HEK293 (cell line): ENCODE measurements around the gene NUB1.

Experiments
- HOXA7 ChIP-seq: sonication (generic); formaldehyde crosslinking; IDR thresholded peaks from 2 replicates; pipeline ENCODE4 v1.8.1; 2022; ENCODE audit warnings: missing genetic modification reagents, borderline replicate concordance
- MYNN ChIP-seq: fragments of 450-650 bp; formaldehyde crosslinking; IDR thresholded peaks from 2 replicates; pipeline ENCODE4 v1.5.1; 2016; ENCODE audit warnings: missing biosample characterization, missing genetic modification characterization, borderline replicate concordance
- ZFP37 ChIP-seq: fragments of 450-650 bp; formaldehyde crosslinking; IDR thresholded peaks from 2 replicates; pipeline ENCODE4 v1.5.1; 2016; ENCODE audit warnings: missing biosample characterization, missing genetic modification characterization
- ZNF155 ChIP-seq: fragments of 450-650 bp; formaldehyde crosslinking; IDR thresholded peaks from 2 replicates; pipeline ENCODE4 v1.5.1; 2016; ENCODE audit warnings: missing biosample characterization, missing genetic modification characterization
- ZNF23 ChIP-seq: fragments of 450-650 bp; formaldehyde crosslinking; IDR thresholded peaks from 2 replicates; pipeline ENCODE4 v1.5.1; 2016; ENCODE audit warnings: missing biosample characterization, missing genetic modification characterization, borderline replicate concordance
- ZNF350 ChIP-seq: fragments of 450-650 bp; formaldehyde crosslinking; IDR thresholded peaks from 2 replicates; pipeline ENCODE4 v1.5.0; 2017; ENCODE audit warnings: missing biosample characterization, mild to moderate bottlenecking, missing genetic modification characterization
- ZNF544 ChIP-seq: fragments of 450-650 bp; formaldehyde crosslinking; IDR thresholded peaks from 2 replicates; pipeline ENCODE4 v1.5.0; 2017; ENCODE audit warnings: missing biosample characterization, missing genetic modification characterization
- TF ChIP-seq, protein P1 (sequence below): fragments of 450-650 bp; formaldehyde crosslinking; IDR thresholded peaks from 2 replicates; pipeline ENCODE4 v1.5.1; 2016; ENCODE audit warnings: missing biosample characterization, missing genetic modification characterization
- TF ChIP-seq, protein P2 (sequence below): fragments of 450-650 bp; formaldehyde crosslinking; IDR thresholded peaks from 2 replicates; pipeline ENCODE4 v1.5.1; 2016; ENCODE audit warnings: missing biosample characterization, missing genetic modification characterization
- TF ChIP-seq, protein P3 (sequence below): fragments of 450-650 bp; formaldehyde crosslinking; IDR thresholded peaks from 2 replicates; pipeline ENCODE4 v1.5.1; 2017; ENCODE audit warnings: missing biosample characterization, missing genetic modification characterization
- TF ChIP-seq, protein P4 (sequence below): sonication (generic); formaldehyde crosslinking; IDR thresholded peaks from 2 replicates; pipeline ENCODE4 v1.8.1; 2022; ENCODE audit warnings: mild to moderate bottlenecking, moderate library complexity, missing genetic modification reagents
- TF ChIP-seq, protein P5 (sequence below): fragments of 450-650 bp; formaldehyde crosslinking; IDR thresholded peaks from 2 replicates; pipeline ENCODE4 v1.5.1; 2016; ENCODE audit warnings: missing biosample characterization, missing genetic modification characterization, borderline replicate concordance
- TF ChIP-seq, protein P6 (sequence below): fragments of 450-650 bp; IDR thresholded peaks from 2 replicates; pipeline ENCODE4 v1.5.1; 2018; ENCODE audit warnings: missing biosample characterization, mild to moderate bottlenecking, missing genetic modification characterization
- TF ChIP-seq, protein P7 (sequence below): fragments of 450-650 bp; formaldehyde crosslinking; IDR thresholded peaks from 2 replicates; pipeline ENCODE4 v1.5.1; 2016; ENCODE audit warnings: missing biosample characterization, missing genetic modification characterization

DNA sequence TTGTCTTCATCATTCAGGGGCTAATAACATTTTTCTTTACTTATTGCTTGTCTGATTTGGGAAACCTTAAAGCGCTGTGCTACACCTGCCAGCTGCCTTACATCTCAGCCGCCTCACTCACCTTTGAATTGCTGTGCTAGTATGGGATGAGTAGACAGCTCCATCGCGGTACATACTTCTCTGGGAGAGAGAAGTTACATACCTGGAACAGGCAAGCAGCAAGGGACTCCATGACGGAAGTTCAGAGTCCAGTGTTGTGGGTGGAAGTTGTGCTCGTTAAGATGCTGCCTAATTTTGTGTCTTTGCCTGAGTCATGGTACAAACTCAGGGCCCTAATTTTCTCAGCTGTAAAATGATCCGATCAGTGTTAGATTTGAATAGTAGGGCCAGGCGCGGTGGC is 1.9 kb downstream of the NUB1 start:
- TF ChIP-seq, protein P1, sequence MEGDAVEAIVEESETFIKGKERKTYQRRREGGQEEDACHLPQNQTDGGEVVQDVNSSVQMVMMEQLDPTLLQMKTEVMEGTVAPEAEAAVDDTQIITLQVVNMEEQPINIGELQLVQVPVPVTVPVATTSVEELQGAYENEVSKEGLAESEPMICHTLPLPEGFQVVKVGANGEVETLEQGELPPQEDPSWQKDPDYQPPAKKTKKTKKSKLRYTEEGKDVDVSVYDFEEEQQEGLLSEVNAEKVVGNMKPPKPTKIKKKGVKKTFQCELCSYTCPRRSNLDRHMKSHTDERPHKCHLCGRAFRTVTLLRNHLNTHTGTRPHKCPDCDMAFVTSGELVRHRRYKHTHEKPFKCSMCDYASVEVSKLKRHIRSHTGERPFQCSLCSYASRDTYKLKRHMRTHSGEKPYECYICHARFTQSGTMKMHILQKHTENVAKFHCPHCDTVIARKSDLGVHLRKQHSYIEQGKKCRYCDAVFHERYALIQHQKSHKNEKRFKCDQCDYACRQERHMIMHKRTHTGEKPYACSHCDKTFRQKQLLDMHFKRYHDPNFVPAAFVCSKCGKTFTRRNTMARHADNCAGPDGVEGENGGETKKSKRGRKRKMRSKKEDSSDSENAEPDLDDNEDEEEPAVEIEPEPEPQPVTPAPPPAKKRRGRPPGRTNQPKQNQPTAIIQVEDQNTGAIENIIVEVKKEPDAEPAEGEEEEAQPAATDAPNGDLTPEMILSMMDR (tag by site-specific recombination): no peak
- TF ChIP-seq, protein P2, sequence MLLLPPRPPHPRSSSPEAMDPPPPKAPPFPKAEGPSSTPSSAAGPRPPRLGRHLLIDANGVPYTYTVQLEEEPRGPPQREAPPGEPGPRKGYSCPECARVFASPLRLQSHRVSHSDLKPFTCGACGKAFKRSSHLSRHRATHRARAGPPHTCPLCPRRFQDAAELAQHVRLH: no peak
- TF ChIP-seq, protein P3, sequence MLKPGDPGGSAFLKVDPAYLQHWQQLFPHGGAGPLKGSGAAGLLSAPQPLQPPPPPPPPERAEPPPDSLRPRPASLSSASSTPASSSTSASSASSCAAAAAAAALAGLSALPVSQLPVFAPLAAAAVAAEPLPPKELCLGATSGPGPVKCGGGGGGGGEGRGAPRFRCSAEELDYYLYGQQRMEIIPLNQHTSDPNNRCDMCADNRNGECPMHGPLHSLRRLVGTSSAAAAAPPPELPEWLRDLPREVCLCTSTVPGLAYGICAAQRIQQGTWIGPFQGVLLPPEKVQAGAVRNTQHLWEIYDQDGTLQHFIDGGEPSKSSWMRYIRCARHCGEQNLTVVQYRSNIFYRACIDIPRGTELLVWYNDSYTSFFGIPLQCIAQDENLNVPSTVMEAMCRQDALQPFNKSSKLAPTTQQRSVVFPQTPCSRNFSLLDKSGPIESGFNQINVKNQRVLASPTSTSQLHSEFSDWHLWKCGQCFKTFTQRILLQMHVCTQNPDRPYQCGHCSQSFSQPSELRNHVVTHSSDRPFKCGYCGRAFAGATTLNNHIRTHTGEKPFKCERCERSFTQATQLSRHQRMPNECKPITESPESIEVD (tag by site-specific recombination): no peak
- TF ChIP-seq ZNF23 (tag by site-specific recombination) (no peak), ZNF155 (tag by site-specific recombination) (no peak), ZNF544 (no peak), ZNF350 (tag by site-specific recombination) (no peak), HOXA7 (no peak), ZFP37 (tag by site-specific recombination) (no peak), MYNN (tag by site-specific recombination) (no peak)
- TF ChIP-seq, protein P4, sequence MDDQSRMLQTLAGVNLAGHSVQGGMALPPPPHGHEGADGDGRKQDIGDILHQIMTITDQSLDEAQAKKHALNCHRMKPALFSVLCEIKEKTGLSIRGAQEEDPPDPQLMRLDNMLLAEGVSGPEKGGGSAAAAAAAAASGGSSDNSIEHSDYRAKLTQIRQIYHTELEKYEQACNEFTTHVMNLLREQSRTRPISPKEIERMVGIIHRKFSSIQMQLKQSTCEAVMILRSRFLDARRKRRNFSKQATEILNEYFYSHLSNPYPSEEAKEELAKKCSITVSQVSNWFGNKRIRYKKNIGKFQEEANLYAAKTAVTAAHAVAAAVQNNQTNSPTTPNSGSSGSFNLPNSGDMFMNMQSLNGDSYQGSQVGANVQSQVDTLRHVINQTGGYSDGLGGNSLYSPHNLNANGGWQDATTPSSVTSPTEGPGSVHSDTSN: no peak
- TF ChIP-seq, protein P5, sequence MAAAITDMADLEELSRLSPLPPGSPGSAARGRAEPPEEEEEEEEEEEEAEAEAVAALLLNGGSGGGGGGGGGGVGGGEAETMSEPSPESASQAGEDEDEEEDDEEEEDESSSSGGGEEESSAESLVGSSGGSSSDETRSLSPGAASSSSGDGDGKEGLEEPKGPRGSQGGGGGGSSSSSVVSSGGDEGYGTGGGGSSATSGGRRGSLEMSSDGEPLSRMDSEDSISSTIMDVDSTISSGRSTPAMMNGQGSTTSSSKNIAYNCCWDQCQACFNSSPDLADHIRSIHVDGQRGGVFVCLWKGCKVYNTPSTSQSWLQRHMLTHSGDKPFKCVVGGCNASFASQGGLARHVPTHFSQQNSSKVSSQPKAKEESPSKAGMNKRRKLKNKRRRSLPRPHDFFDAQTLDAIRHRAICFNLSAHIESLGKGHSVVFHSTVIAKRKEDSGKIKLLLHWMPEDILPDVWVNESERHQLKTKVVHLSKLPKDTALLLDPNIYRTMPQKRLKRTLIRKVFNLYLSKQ: no peak
- TF ChIP-seq, protein P6, sequence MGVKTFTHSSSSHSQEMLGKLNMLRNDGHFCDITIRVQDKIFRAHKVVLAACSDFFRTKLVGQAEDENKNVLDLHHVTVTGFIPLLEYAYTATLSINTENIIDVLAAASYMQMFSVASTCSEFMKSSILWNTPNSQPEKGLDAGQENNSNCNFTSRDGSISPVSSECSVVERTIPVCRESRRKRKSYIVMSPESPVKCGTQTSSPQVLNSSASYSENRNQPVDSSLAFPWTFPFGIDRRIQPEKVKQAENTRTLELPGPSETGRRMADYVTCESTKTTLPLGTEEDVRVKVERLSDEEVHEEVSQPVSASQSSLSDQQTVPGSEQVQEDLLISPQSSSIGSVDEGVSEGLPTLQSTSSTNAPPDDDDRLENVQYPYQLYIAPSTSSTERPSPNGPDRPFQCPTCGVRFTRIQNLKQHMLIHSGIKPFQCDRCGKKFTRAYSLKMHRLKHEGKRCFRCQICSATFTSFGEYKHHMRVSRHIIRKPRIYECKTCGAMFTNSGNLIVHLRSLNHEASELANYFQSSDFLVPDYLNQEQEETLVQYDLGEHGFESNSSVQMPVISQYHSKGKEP (tag by site-specific recombination): no peak
- TF ChIP-seq, protein P7, sequence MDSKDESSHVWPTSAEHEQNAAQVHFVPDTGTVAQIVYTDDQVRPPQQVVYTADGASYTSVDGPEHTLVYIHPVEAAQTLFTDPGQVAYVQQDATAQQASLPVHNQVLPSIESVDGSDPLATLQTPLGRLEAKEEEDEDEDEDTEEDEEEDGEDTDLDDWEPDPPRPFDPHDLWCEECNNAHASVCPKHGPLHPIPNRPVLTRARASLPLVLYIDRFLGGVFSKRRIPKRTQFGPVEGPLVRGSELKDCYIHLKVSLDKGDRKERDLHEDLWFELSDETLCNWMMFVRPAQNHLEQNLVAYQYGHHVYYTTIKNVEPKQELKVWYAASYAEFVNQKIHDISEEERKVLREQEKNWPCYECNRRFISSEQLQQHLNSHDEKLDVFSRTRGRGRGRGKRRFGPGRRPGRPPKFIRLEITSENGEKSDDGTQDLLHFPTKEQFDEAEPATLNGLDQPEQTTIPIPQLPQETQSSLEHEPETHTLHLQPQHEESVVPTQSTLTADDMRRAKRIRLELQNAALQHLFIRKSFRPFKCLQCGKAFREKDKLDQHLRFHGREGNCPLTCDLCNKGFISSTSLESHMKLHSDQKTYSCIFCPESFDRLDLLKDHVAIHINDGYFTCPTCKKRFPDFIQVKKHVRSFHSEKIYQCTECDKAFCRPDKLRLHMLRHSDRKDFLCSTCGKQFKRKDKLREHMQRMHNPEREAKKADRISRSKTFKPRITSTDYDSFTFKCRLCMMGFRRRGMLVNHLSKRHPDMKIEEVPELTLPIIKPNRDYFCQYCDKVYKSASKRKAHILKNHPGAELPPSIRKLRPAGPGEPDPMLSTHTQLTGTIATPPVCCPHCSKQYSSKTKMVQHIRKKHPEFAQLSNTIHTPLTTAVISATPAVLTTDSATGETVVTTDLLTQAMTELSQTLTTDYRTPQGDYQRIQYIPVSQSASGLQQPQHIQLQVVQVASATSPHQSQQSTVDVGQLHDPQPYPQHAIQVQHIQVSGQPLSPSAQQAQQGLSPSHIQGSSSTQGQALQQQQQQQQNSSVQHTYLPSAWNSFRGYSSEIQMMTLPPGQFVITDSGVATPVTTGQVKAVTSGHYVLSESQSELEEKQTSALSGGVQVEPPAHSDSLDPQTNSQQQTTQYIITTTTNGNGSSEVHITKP (tag by site-specific recombination): no peak
